ENCODE results near the gene ALKBH5. TPM values are rescaled to one million over a fixed set of nuclear protein-coding genes. Genes with fewer than 3 reads are reported as not detected.

The ALKBH5 gene
- total and polyA plus RNA-seq, 9 of the 15 experiments (the other 6 are each of a cell fraction or from before 2014, with no cell fraction given) = 11.4 to 70.0 (median 47.4) TPM

DNA sequence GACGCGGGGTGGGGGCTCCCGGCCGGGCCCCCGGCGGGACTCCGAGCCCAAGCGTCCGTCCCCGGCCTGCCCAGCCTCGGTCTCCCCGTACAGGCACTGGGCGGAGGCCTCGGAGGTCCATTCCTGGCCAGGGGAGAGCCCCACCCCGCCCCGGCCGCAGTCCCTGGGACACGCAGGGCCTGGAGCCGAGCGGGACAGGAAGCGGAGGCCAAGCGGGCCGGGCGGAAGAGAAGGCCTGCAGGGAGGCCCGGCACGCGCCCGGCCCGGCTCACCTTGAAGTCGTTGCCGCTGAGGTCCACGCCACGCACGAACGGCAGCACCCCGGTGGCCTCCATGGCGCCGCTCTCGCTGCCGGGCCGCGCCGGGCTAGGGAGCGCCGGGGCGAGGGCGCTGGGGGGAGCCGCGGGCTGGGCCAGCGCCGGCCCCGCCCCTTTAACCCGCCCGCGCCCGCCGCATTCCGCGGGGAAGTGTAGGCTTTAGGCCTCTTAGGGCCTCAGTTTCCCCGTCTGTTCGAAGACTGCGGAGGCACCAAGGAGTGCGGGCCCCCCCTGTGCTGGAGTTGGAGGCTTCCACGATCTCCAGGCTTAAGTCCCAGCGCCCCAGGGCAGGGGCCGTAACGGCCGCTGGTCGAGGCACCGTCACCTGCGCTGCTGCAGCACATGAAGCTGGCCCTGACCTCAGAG is 74.9 kb downstream of the ALKBH5 start, which contains the start of gene FLII (continued):
- TF ChIP-seq, protein P1, sequence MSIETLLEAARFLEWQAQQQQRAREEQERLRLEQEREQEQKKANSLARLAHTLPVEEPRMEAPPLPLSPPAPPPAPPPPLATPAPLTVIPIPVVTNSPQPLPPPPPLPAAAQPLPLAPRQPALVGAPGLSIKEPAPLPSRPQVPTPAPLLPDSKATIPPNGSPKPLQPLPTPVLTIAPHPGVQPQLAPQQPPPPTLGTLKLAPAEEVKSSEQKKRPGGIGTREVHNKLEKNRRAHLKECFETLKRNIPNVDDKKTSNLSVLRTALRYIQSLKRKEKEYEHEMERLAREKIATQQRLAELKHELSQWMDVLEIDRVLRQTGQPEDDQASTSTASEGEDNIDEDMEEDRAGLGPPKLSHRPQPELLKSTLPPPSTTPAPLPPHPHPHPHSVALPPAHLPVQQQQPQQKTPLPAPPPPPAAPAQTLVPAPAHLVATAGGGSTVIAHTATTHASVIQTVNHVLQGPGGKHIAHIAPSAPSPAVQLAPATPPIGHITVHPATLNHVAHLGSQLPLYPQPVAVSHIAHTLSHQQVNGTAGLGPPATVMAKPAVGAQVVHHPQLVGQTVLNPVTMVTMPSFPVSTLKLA (conservative IDR thresholded peaks at IDR 0.05) = peak; percentile 35 to 38; a peak in 1 of 4 replicates
- TF ChIP-seq CBX2 (IDR thresholded peaks at IDR 0.05; ENCODE audit: insufficient read depth, low read length, poor library complexity, severe bottlenecking) (no peak), POU5F1 (IDR thresholded peaks at IDR 0.05; ENCODE audit: borderline replicate concordance, low read depth, low read length, partially characterized antibody) (no peak), KLF10 (CRISPR knock-in tag; IDR thresholded peaks at IDR 0.05) (no peak), FIP1L1 (IDR thresholded peaks at IDR 0.05; ENCODE audit: low read depth, low read length, poor library complexity, severe bottlenecking) (no peak), MIER1 (IDR thresholded peaks at IDR 0.05; ENCODE audit: low read depth) (no peak), SOX6 (IDR thresholded peaks at IDR 0.05) (no peak), ZKSCAN1 (IDR thresholded peaks at IDR 0.05; ENCODE audit: low read depth, low read length) (no peak), KDM1A (IDR thresholded peaks at IDR 0.05) (no peak), ILF3 (IDR thresholded peaks at IDR 0.05; ENCODE audit: borderline replicate concordance) (no peak), DIDO1 (tag; IDR thresholded peaks at IDR 0.05; ENCODE audit: low read depth) (no peak), ZNF143 (CRISPR knock-in tag; IDR thresholded peaks at IDR 0.05) (no peak), CREM (IDR thresholded peaks at IDR 0.05; ENCODE audit: low read depth) (no peak)
- TF ChIP-seq, protein P2, sequence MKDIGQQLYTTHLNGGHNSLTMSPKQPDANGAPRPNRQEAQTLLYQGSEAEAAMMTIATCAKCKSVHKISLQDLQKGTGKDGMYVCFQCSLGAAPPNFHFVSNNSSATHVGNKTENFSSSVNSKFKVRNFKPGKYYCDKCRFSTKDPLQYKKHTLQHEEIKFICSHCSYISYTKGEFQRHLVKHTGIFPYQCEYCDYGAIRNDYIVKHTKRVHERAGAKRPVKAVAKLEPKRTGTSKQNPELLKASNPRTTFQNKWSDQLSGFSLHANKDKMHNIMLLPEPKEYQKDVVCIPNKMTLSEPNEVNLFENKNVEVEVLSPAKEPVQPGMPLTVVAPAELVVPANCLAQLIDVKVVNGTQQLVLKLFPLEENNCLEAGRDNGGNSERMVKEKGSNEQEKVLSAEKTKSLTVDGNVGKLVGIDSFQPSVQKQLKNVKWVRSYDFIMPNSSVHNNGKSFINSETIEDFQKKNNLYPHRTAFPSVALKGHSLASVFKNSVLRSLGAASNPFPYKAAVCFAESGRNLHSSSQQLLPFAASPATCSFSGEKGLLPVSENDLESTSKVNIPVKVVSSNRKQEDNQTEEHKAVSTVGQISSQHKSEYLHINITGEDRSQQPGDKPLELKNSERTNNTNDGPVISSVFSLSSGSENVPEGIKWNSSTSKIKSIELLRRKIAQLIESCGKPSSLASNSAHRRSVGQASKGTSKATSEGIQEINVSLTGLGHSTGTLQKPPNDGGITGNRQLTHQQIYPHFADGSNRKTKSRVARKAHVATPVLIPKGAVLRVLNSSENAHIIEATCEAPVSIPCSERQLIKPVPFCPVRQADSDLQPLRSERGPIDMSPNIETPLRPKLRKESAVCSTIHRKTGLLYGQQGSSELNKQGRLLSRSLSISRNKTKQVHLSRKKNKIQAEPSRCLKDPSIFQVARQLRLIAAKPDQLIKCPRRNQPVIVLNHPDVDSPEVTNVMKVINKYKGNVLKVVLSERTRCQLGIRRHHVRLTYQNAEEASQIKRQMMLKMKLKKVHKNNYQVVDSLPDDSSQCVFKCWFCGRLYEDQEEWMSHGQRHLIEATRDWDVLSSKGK (CRISPR knock-in tag; IDR thresholded peaks at IDR 0.05) = no peak
- TF ChIP-seq, protein P3, sequence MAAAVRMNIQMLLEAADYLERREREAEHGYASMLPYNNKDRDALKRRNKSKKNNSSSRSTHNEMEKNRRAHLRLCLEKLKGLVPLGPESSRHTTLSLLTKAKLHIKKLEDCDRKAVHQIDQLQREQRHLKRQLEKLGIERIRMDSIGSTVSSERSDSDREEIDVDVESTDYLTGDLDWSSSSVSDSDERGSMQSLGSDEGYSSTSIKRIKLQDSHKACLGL (CRISPR knock-in tag; IDR thresholded peaks at IDR 0.05; ENCODE audit: borderline replicate concordance, poor library complexity, severe bottlenecking) = no peak
